OCI-LY1 (cell line): Measurements from ENCODE around the gene RPS6KA3.

Source experiments
- H2AFZ ChIP-seq: fragments of 200-600 bp; sonication (generic), shearing (Covaris generic); 2 replicates; pipeline ENCODE4 v1.6.0; 2014; ENCODE audit warnings: antibody characterized with exemption, mild to moderate bottlenecking, low read length
- H3F3A ChIP-seq: fragments of 200-600 bp; sonication (generic), shearing (Covaris generic); 2 replicates; pipeline ENCODE4 v1.6.0; 2014; ENCODE audit warnings: mild to moderate bottlenecking, antibody characterized with exemption, low read length, moderate library complexity; ENCODE audit not compliant: insufficient read depth
- H3K27ac ChIP-seq: fragments of 200-600 bp; sonication (generic); 2 replicates; pipeline ENCODE4 v1.5.1; 2014; ENCODE audit warnings: low read length, mixed run types, mild to moderate bottlenecking, low read depth; ENCODE audit not compliant: poor library complexity, severe bottlenecking
- H3K27me3 ChIP-seq: fragments of 200-600 bp; sonication (generic); 2 replicates; pipeline ENCODE4 v1.6.0; 2014; ENCODE audit warnings: antibody characterized with exemption, mild to moderate bottlenecking, low read length, moderate library complexity; ENCODE audit not compliant: insufficient read depth
- H3K36me3 ChIP-seq: fragments of 200-600 bp; sonication (generic); 2 replicates; pipeline ENCODE4 v1.6.1; 2014; ENCODE audit warnings: mild to moderate bottlenecking, antibody characterized with exemption, low read length, moderate library complexity, mixed read lengths; ENCODE audit not compliant: insufficient read depth
- H3K4me1 ChIP-seq: fragments of 200-600 bp; sonication (generic); 2 replicates; pipeline ENCODE4 v1.5.1; 2014; ENCODE audit warnings: mild to moderate bottlenecking, low read length, moderate library complexity; ENCODE audit not compliant: insufficient read depth, severe bottlenecking
- H3K4me2 ChIP-seq: fragments of 200-600 bp; sonication (generic), shearing (Covaris generic); 2 replicates; pipeline ENCODE4 v1.6.1; 2014; ENCODE audit warnings: low read length
- H3K4me3 ChIP-seq: fragments of 200-600 bp; sonication (generic); 2 replicates; pipeline ENCODE4 v1.5.1; 2014; ENCODE audit warnings: low read length, low read depth, mild to moderate bottlenecking, mixed read lengths; ENCODE audit not compliant: poor library complexity, severe bottlenecking
- H3K79me2 ChIP-seq: fragments of 200-600 bp; shearing (Covaris generic); 2 replicates; pipeline ENCODE4 v1.6.1; 2016; ENCODE audit warnings: mixed run types, low read length, mixed read lengths; ENCODE audit not compliant: insufficient read depth
- H3K9ac ChIP-seq: fragments of 200-600 bp; sonication (generic), shearing (Covaris generic); 2 replicates; pipeline ENCODE4 v1.6.1; 2014; ENCODE audit warnings: mild to moderate bottlenecking, low read length, mixed read lengths
- H3K9me2 ChIP-seq: fragments of 200-600 bp; sonication (generic), shearing (Covaris generic); 2 replicates; pipeline ENCODE4 v1.6.1; 2014; ENCODE audit warnings: low read depth, mild to moderate bottlenecking, low read length, mixed read lengths
- H3K9me3 ChIP-seq: fragments of 200-600 bp; shearing (Covaris generic); 2 replicates; pipeline ENCODE4 v1.6.1; 2014; ENCODE audit warnings: low read length, mixed read lengths
- H4K20me1 ChIP-seq: fragments of 200-600 bp; sonication (generic), shearing (Covaris generic); 2 replicates; pipeline ENCODE4 v1.6.0; 2016; ENCODE audit warnings: mild to moderate bottlenecking, low read length; ENCODE audit not compliant: insufficient read depth
- CTCF ChIP-seq: fragments of 200-600 bp; sonication (generic), shearing (Covaris generic); IDR thresholded peaks from 2 replicates; pipeline ENCODE4 v1.5.1; 2017; ENCODE audit warnings: mild to moderate bottlenecking, antibody characterized with exemption, low read length, moderate library complexity, mixed read lengths
- EZH2 ChIP-seq: fragments of 200-600 bp; sonication (generic), shearing (Covaris generic); IDR thresholded peaks from 2 replicates; pipeline ENCODE4 v1.8.0; 2017; ENCODE audit warnings: borderline replicate concordance, mixed run types, mild to moderate bottlenecking, antibody characterized with exemption, low read length, moderate library complexity, mixed read lengths

Gene RPS6KA3

GRCh38 chrX:20151689-20152088, 115.0 kb downstream of the RPS6KA3 start:
- Histone ChIP-seq H3K9me2 (no peaks in the 10 kb centered on the region), H3K36me3 (peaks cover 27% of the 10 kb centered on the region), H3K4me2 (no peak overlapping the region), H4K20me1 (no peaks in the 10 kb centered on the region), H3K27ac (no peak overlapping the region), H3K9ac (no peak overlapping the region), H3K27me3 (no peaks in the 10 kb centered on the region), H3K79me2 (no peaks in the 10 kb centered on the region), H3F3A (no peaks in the 10 kb centered on the region), H3K9me3 (no peaks in the 10 kb centered on the region), H3K4me1 (no peaks in the 10 kb centered on the region), H3K4me3 (no peak overlapping the region), H2AFZ (no peak overlapping the region)
- no peak for TF ChIP-seq EZH2
- no peak for TF ChIP-seq CTCF

- H3K4me3 ChIP-seq: no peak overlapping the region
- no peak overlapping the region for H3K27ac ChIP-seq
- no peaks in the 10 kb centered on the region for H3K9me3 ChIP-seq
- no peaks in the 10 kb centered on the region for H4K20me1 ChIP-seq
- H2AFZ ChIP-seq: no peak overlapping the region
- H3K9ac ChIP-seq: no peak overlapping the region
- no peaks in the 10 kb centered on the region for H3K9me2 ChIP-seq
- H3K27me3 ChIP-seq: no peaks in the 10 kb centered on the region
- no peak for TF ChIP-seq EZH2
- TF ChIP-seq CTCF: no peak
- H3K4me2 ChIP-seq: no peak overlapping the region
- no peaks in the 10 kb centered on the region for H3K4me1 ChIP-seq
- peaks cover 8% of the 10 kb centered on the region for H3K36me3 ChIP-seq
- H3K79me2 ChIP-seq: no peaks in the 10 kb centered on the region
- H3F3A ChIP-seq: no peaks in the 10 kb centered on the region
These were observed 117.4 kb downstream of the RPS6KA3 start for GRCh38 chrX:20149326-20149725.

- no peak overlapping the region for H3K4me2 ChIP-seq
- H3K79me2 ChIP-seq: no peaks in the 10 kb centered on the region
- no peaks in the 10 kb centered on the region for H3K27me3 ChIP-seq
- H4K20me1 ChIP-seq: no peaks in the 10 kb centered on the region
- peaks cover 4% of the 10 kb centered on the region; the same call in 1 of the 2 replicates for H3K36me3 ChIP-seq
- H3K4me1 ChIP-seq: peaks cover 10% of the 10 kb centered on the region
- no peak overlapping the region for H2AFZ ChIP-seq
- no peak overlapping the region for H3K9ac ChIP-seq
- no peak overlapping the region for H3K27ac ChIP-seq
- no peaks in the 10 kb centered on the region for H3K9me3 ChIP-seq
- H3F3A ChIP-seq: no peaks in the 10 kb centered on the region
- H3K4me3 ChIP-seq: no peak overlapping the region
- TF ChIP-seq CTCF: no peak
- no peak for TF ChIP-seq EZH2
- H3K9me2 ChIP-seq: no peaks in the 10 kb centered on the region
These were observed 119.1 kb downstream of the RPS6KA3 start for GRCh38 chrX:20147561-20147960.
